Heart left ventricle (tissue), 16 donors: ENCODE measurements around the gene MEF2A. TPM values are rescaled to one million over a fixed set of nuclear protein-coding genes. Genes with fewer than 3 reads are reported as not detected.

Experiments used
- ATAC-seq, 4 donors: fragments of 200-7000 bp; cut with Tn5 transposase; one replicate each; pipeline ENCODE4 v1.9.1; 2020 to 2022; ENCODE audit warnings: moderate library complexity in 4 of 4, mild to moderate bottlenecking in 3 of 4, moderate number of reproducible peaks in 1 of 4
- DNase-seq, 5 donors: peaks; one replicate each; pipeline ENCODE4 v3.0.0-alpha.2; 2020
- H3K27ac ChIP-seq, 12 donors: fragments of 200-600 bp; sonication (generic) in 4 of 12; one replicate each; pipeline versions ENCODE4 v1.5.0 to v1.8.0; 2016 to 2022; ENCODE audit warnings: mild to moderate bottlenecking in 2 of 12
- H3K27me3 ChIP-seq, 9 donors: fragments of 200-600 bp; sonication (generic) in 2 of 9; one replicate each; pipeline versions ENCODE4 v1.5.1 to v1.8.0; 2016 to 2022; ENCODE audit warnings: mild to moderate bottlenecking in 3 of 9
- H3K36me3 ChIP-seq, 9 donors: fragments of 200-600 bp; sonication (generic) in 2 of 9; one replicate each; pipeline versions ENCODE4 v1.5.0 to v1.8.0; 2018 to 2022; ENCODE audit warnings: mild to moderate bottlenecking in 2 of 9
- H3K4me1 ChIP-seq, 12 donors: fragments of 200-600 bp; sonication (generic) in 4 of 12; one replicate each; pipeline versions ENCODE4 v1.5.0 to v1.8.0; 2016 to 2022; ENCODE audit warnings: mild to moderate bottlenecking in 3 of 12
- H3K4me3 ChIP-seq, 12 donors: fragments of 200-600 bp; sonication (generic) in 4 of 12; one replicate each; pipeline versions ENCODE4 v1.5.0 to v1.8.0; 2017 to 2022; ENCODE audit warnings: mild to moderate bottlenecking in 9 of 12, moderate library complexity in 4 of 12
- H3K9me3 ChIP-seq, 12 donors: fragments of 200-600 bp; sonication (generic) in 4 of 12; one replicate each; pipeline versions ENCODE4 v1.5.0 to v1.8.0; 2016 to 2022; ENCODE audit warnings: mild to moderate bottlenecking in 1 of 12
- POLR2A ChIP-seq, 2 donors: fragments of 450-650 bp; IDR thresholded peaks; one replicate each; pipeline ENCODE4 v1.6.1; 2017; ENCODE audit warnings: antibody characterized with exemption in 2 of 2, mild to moderate bottlenecking in 2 of 2, moderate library complexity in 2 of 2
- WGBS, 4 donors: extraction: QIAGEN DNeasy Blood & Tissue Kit in 2 of 4; methylation state at CpG; one replicate each; pipeline versions ENCODE4 v1.1.5 to v1.1.7; 2013 to 2018; 5-methylcytosine and 5-hydroxymethylcytosine counted together
- intact Hi-C, 10 donors: fragments of 100-400 bp; cut with DNase I; formaldehyde crosslinking; loops; one replicate each; pipeline versions ENCODE4 v1.11.1 to v1.14.2; 2022
- polyA plus RNA-seq, 2 donors: library from polyadenylated mRNA; stranded (reverse); fragments of 200-250 nt; gene quantifications; one replicate each; pipeline ENCODE4 v1.2.3, GENCODE V29; 2013
- total RNA-seq, 9 donors: library from RNA; depleted of rRNA in 2 of 9; stranded (reverse); fragments of >200 nt in 2 of 9; fragmentation: NEBNext Ultra II Directional in 3 of 9; extraction: Animal tissue kit (Norgen Biotek cat#: 25700) in 3 of 9; gene quantifications; one replicate each; pipeline versions ENCODE4 v1.1.0 to v1.2.4, GENCODE V29; 2016 to 2023
- TF ChIP-seq, protein P1 (sequence below), 12 donors: fragments of 200-600 bp; sonication (generic) in 4 of 12; IDR thresholded peaks; one replicate each; pipeline versions ENCODE4 v1.5.0 to v1.8.0; 2018 to 2022; ENCODE audit warnings: antibody characterized with exemption in 12 of 12, mild to moderate bottlenecking in 5 of 12
- donor health status: ischemic (EF 13 %, LVEDD 7.1; RV severe dilation, severe dysfunction).
- donor health status: healthy with polysubstance abuse.
- donor health status: DM: no; HTN: yes; CAD: no.
- donor health status: DM: no; HTN: no; CAD: no.
- donor health status: ischemic (EF 25% LVEDD 6.9; RV normal size, moderate dysfunction).
- donor health status: ischemic (EF 25% LVEDD 5.7; RV mildly dilated, moderate dysfunction).
- donor health status: healthy.
- donor health status: DM: yes; HTN: yes; CAD: no.
- donor health status: ischemic (EF 35%, LVEDD 5.7; RV mildly dilated, moderate dysfunction).
- donor health status: nonischemic (EF 11% LVEDD 7.7; RV severe dilation, severe dysfunction).
- donor health status: DM: yes; HTN: yes; CAD: no.
- donor health status: PGD.
- donor health status: ischemic (EF 29% LVEDD 5.4; RV normal size, mild dysfunction).
- donor health status: nonischemic (EF 23%, LVEDD 6.1; RV moderate dilation, normal function).

Gene MEF2A
- total and polyA plus RNA-seq, 11 donors = 53.4 to 192 (median 153) TPM

DNA sequence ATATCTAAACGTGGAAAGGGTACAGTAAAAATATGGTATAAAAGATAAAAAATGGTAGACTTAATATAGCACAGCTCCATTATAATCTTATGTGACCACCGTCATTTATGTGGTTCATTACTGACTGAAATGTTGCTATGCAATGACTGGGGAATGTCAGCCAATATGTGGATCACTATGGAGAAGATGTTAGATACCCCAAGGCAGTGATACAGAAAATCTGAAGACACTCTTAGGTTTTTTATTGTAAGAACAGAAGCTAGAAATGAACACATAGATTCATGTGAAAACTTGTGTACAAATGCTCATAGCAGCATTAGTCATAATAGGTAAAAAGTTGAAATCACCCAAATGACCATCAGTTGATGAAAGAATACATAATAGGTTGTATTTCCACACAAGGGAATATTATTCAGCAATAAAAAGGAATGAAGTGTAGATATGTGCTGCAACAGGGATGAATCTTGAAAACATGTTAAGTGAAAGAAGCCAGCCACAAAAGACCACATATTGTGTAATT is 18.4 kb downstream of the MEF2A start:
- Histone ChIP-seq H3K36me3 (peaks cover 0 to 8% (median 0%) of the 10 kb centered on the region in 9 donors), H3K4me1 (peaks cover 0 to 56% (median 37%) of the 10 kb centered on the region in 12 donors), H3K4me3 (no peak overlapping the region), H3K27ac (no peak overlapping the region), H3K9me3 (peaks cover 0 to 42% (median 13%) of the 10 kb centered on the region in 12 donors), H3K27me3 (no peaks in the 10 kb centered on the region)
- intact Hi-C loops = no loop called here
- ATAC-seq (no peak), DNase-seq (no peak)
- no peak for TF ChIP-seq POLR2A (IDR thresholded peaks at IDR 0.05)
- TF ChIP-seq, protein P1, sequence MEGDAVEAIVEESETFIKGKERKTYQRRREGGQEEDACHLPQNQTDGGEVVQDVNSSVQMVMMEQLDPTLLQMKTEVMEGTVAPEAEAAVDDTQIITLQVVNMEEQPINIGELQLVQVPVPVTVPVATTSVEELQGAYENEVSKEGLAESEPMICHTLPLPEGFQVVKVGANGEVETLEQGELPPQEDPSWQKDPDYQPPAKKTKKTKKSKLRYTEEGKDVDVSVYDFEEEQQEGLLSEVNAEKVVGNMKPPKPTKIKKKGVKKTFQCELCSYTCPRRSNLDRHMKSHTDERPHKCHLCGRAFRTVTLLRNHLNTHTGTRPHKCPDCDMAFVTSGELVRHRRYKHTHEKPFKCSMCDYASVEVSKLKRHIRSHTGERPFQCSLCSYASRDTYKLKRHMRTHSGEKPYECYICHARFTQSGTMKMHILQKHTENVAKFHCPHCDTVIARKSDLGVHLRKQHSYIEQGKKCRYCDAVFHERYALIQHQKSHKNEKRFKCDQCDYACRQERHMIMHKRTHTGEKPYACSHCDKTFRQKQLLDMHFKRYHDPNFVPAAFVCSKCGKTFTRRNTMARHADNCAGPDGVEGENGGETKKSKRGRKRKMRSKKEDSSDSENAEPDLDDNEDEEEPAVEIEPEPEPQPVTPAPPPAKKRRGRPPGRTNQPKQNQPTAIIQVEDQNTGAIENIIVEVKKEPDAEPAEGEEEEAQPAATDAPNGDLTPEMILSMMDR (IDR thresholded peaks at IDR 0.05) = no peak
- WGBS, 4 donors = 64 to 70% (median 66%) methylated on average over 2 of the region's 2 CpGs

DNA sequence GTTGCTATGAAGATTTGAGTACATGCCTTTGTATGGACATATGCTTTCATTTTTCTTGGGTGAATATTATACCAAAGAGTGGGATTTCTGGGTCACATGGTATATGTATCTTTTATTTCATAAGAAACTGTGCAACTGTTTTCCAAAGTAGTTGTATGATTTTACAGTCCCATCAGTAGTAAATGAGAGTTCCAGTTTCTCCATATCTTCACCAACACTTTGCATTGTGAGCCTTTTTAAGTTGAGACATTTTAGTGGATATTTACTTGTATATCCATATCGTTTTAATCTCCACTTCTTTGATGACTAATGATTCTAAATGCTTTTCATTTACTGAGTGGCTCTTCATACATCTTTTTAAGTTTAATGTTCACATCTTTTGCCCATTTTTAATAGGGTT is 20.3 kb downstream of the MEF2A start:
- Histone ChIP-seq H3K27me3 (no peaks in the 10 kb centered on the region), H3K36me3 (peaks cover 0 to 8% (median 0%) of the 10 kb centered on the region in 9 donors), H3K4me3 (no peak overlapping the region), H3K9me3 (peaks cover 0 to 42% (median 13%) of the 10 kb centered on the region in 12 donors), H3K4me1 (peaks cover 0 to 52% (median 31%) of the 10 kb centered on the region in 12 donors), H3K27ac (no peak overlapping the region)
- DNase-seq (no peak), ATAC-seq (no peak)
- no peak for TF ChIP-seq POLR2A (IDR thresholded peaks at IDR 0.05)
- TF ChIP-seq, protein P1 (IDR thresholded peaks at IDR 0.05) = no peak
- intact Hi-C loops = no loop called here
- WGBS, 4 donors = 69 to 90% (median 86%) methylated on average over 1 of the region's 1 CpG

DNA sequence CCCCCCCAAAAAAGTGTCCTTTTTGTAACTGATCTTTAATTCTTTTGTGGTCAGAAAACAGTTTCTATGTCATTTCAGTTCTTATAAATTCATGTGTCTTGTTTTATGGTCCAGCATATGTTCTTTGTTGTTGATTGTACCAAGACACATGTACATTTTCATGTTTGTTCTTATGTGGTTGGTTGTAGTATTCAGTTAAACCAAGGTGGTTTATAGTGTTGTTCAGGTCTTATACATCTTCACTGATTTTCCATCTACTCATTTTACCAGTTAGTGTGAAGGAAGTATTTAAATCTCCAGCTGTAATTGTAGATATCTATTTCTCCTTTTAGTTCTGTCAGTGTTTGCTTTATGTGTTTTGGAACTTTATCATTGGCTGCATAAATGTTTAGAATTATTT is 24.0 kb downstream of the MEF2A start:
- no peaks in the 10 kb centered on the region for H3K27me3 ChIP-seq
- H3K4me3 ChIP-seq = no peak overlapping the region
- H3K27ac ChIP-seq = no peak overlapping the region
- peaks cover 0 to 8% (median 0%) of the 10 kb centered on the region in 9 donors for H3K36me3 ChIP-seq
- H3K4me1 ChIP-seq = peaks cover 1 to 60% (median 33%) of the 10 kb centered on the region in 12 donors
- intact Hi-C loops = loop anchor here in 1 of 10 donors (5.0 kb wide), 1 partner anchor 92 kb away; no protein-coding TSS in a partner anchor
- DNase-seq (no peak), ATAC-seq (no peak)
- H3K9me3 ChIP-seq = peaks cover 0 to 35% (median 13%) of the 10 kb centered on the region in 12 donors
- TF ChIP-seq, protein P1 (IDR thresholded peaks at IDR 0.05) = no peak
- TF ChIP-seq POLR2A (IDR thresholded peaks at IDR 0.05) = no peak

DNA sequence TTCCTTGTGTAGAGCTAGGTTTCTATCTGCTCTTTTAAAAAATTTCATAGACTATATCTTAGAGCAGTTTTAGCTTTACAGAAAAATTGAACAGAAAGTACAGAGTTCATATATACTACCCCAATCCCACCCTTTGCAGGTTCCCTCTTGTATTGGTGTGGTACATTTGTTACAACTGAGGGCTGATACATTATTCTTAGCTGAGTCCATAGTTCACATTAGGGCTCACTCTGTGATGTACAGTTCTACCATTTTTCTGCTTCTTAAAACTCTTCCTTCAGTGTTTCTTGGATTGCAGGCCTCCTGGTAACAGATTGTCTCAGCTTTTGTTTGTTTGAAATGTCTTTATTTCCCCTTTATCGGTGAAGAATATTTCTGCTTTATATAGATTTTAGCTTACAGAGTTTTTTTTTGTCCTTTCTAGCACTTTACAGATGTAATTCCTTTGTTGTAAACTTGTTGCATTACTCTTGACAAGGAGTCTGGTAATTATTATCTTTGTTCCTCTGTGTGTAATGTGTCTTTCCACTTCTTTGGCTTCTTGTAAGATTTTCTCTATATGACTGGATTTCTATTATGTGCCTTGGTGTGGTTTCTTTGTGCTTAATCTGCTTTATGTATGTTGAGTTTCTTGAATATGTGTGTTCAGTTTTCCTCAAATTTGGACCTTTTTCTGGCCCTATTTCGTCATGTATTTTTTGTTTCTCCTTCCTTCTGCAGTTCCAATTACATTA is 25.3 kb downstream of the MEF2A start:
- Histone ChIP-seq H3K27me3 (no peaks in the 10 kb centered on the region), H3K4me3 (no peak overlapping the region), H3K36me3 (peaks cover 0 to 4% (median 0%) of the 10 kb centered on the region in 9 donors), H3K27ac (peak overlapping the region in 1 of 12 donors; percentile 7), H3K9me3 (peaks cover 0 to 24% (median 5%) of the 10 kb centered on the region in 12 donors), H3K4me1 (peaks cover 11 to 73% (median 44%) of the 10 kb centered on the region in 12 donors)
- intact Hi-C loops = loop anchor here in 1 of 10 donors (5.0 kb wide), 1 partner anchor 91 kb away; no protein-coding TSS in a partner anchor
- DNase-seq (no peak), ATAC-seq (no peak)
- TF ChIP-seq, protein P1 (IDR thresholded peaks at IDR 0.05) = no peak
- no peak for TF ChIP-seq POLR2A (IDR thresholded peaks at IDR 0.05)
- 69 to 80% (median 79%) methylated on average over 2 of the region's 2 CpGs for WGBS, 4 donors
